Activated CD8-positive, alpha-beta memory T cell treated with anti-CD3 and anti-CD28 coated beads for 1 hour (primary cell): Measurements from ENCODE around the gene GRM4.
"Not testable (repeated sequence)": the region's sequence is repeated elsewhere in the genome, so short reads cannot be mapped to it uniquely, and the experiment has no call there.

Experiments
- DNase-seq, 2 donors: peaks; one replicate each; pipeline ENCODE4 v3.0.0-alpha.2; 2020; ENCODE audit warnings: low read depth in 1 of 2; ENCODE audit errors: extremely low read depth in 1 of 2

Gene GRM4

GRCh38 chr6:34146021-34146782 is at the start of gene GRM4:
GRM4 (minus strand) TSS chr6:34146087; CDS start chr6:34133496, 12,591 bp downstream.
- DNase-seq: no peak

DNA sequence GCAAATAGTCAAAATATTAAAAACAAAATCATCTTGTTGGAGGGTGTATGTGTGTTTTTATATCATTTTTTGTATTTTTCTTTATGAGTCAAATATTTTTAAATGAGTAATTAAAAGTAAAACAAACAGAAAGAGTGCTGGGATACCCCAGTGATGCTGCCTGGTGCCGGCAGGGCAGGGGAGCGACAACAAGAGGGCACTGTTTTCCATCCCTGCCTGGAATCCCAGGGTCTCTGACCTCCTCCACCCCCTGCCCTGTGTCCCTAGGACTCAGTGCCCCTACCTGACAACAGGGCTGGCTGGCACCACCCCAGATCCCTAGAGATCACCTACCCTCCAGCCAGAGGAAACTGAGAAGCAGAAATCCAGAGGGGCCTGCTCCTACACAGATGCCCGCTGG is 48.9 kb upstream of the GRM4 start:
- no peak for DNase-seq

DNA sequence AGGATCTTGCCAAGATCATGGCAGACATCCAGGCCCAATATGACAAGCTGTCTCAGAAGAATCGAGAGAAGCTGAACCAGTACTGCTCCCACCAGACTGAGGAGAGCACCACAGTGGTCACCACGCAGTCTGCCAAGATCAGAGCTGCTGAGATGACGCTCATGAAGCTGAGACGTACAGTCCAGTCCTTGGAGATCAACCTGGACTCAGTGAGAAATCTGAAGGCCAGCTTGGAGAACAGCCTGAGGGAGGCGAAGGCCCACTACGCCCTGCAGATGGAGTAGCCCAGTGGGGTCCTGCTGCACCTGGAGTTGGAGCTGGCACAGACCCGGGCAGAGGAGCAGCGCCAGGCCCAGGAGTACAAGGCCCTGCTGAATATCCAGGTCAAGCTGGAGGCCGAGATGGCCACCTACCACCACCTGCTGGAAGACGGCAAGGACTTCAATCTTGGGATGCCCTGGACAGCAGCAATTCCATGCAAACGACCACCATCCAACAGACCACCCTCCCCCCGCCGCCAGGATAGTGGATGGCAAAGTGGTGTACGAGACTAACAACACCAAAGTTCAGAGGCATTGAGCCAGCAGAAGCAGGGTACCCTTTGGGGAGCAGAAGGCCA is 44.7 kb upstream of the GRM4 start:
- DNase-seq: no peak

- DNase-seq: peak in 1 of 2 donors; percentile 22
Observed at GRCh38 chr6:34189806-34190503, 44.1 kb upstream of the GRM4 start.

GRCh38 chr6:34184726-34185125 is 38.8 kb upstream of the GRM4 start:
- not testable (repeated sequence) for DNase-seq

DNA sequence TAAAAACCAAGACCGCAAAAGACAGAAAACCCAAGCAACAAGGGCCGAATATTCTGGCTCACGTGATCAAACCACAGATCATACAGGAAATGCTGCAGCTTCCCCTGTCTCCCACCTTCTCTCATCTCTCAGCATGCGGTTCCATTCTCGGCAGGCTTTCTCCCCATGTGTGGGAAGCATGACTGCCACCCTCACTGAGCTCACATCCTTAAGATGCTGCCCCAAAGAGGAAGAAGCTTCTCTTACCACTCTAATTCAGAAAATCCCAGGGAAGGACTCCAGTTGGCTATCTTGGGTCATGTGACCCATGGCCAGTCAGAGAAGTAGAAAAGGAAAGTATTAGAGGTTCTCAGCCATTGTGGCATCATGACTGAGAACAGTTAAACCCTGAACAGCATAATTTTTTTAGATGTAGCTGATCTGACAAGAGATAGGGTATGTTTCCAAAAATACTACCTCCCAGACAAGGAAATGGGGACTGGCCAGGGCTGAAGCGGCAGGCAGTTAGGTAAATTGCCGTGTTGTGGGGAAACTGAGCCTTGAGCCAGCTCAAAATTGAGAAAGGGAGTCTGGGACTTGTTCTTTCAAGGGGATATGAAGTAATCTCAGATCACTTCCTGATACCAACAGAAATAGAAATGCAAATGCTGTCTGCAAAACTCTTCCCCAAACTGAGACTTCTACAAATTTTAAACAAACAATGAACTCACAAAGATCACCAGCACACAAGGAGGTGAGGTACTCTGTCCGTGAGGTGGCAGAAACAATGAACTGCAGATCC is 37.1 kb upstream of the GRM4 start:
- DNase-seq: peak; percentile 26 to 52

DNA sequence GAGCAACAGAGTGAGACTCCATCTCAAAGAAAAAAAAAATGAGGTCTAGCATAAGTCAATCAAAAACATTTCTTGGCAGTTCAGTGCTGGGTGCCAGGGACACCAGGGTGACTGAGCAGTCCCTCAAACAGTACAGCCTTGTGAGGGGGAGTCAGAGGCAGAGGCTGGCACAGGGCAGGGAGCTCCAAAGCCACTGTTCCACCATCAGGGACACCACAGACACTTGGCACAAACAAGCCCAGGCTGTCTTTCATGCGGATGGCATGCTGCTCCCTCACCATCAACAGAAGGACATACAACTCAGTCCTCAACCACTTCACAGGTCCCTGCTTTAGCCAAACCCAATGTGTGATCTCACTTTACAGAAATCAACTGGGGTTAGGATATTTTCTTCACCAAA is 36.0 kb upstream of the GRM4 start:
- no peak for DNase-seq

GRCh38 chr6:34179106-34179720 is 33.3 kb upstream of the GRM4 start:
- no peak for DNase-seq

DNA sequence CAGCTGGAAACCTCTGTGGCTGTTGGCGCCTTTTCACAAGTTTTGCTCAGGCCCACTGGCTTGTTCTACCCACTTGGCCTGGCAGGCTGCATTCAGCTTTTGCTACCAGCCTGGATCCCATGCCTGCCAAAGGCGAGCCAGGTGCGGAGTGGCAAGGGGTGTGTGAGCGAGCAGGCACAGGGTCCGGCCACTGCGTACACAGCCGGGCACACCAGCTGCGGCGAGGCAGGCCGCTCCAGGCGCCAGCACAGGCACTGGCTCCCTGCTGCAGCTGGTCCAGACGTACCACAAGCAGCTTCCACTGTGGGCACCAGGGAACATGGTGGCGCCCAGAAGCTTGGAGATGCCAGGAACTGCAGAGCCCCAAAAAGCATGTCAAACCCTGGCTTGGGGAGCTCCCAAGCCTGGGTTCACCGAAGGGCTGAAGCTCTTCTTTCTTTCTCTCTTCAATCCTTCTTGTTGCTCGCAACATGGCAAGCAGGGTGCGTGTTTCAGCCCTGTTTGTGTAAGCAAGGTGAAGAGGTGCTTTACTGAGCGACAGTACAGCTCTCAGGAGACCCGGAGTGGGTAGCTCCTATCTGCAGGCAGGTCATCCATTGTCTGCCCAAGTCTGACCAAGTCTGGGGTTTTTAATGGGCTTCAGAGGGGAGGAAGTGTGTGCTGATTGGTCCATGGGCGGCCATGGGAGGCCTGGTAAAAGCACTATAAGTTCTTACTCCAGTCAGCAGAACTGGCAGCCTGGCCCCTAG is 32.6 kb upstream of the GRM4 start:
- no peak for DNase-seq

DNA sequence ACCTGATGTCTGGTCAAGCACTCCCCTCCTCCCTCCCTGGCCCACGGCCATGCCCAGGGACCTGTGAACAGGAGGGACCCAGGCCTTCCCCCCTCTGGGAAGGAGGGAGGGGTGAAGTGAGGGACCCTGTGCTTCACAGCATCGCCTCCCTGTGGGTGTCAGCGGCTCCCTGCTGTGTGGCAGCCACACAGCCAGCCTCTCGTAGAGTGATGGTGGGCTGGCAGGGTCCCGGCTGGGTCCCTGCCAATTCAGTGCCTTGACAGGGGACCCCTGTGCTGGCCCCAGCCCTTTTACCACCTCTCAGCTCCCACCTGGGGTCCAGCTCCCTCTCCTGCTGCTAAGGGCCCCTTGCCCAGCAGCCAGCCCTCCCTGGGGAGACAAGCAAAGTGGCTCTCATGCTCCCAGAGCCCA is 31.3 kb upstream of the GRM4 start:
- no peak for DNase-seq

DNA sequence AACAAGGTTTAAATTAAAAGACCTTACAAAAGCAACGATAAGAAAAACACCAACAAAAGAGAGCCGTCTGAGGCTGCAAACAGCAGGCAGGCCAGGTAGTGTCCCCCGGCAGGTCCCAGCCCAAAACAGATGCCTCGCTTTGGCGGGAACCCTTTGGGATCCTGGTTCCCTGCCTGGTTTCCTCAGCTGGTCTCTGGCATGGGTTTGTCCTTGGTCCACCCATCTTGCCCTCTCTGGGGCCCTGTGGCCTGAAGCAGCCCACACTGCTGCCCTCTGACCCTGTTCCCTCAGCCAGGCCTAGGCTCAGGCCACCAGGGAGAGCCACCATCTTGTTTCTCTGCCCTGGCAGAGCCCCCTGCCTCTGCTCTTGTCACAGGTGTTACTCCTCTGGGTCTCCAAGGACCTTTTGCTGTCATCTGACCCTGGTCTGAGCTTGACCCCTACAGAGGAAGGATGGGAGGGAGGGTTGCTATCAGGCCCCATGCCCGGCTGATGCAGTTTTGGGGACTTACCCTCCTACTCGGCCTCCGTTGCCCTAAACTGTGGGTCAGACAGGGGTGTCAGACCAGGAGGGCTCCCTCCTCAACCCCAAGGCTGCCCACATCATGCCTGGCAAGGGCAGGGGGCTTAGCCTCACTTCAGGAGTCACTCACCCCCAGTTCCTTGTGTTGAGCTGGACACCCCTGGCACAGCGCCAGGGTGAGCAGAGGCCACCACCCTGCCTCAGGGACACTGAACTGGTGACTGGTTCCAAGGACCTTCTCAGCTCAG is 30.6 kb upstream of the GRM4 start:
- no peak for DNase-seq

- no peak for DNase-seq
Observed at GRCh38 chr6:34174846-34175399, 29.0 kb upstream of the GRM4 start.

DNA sequence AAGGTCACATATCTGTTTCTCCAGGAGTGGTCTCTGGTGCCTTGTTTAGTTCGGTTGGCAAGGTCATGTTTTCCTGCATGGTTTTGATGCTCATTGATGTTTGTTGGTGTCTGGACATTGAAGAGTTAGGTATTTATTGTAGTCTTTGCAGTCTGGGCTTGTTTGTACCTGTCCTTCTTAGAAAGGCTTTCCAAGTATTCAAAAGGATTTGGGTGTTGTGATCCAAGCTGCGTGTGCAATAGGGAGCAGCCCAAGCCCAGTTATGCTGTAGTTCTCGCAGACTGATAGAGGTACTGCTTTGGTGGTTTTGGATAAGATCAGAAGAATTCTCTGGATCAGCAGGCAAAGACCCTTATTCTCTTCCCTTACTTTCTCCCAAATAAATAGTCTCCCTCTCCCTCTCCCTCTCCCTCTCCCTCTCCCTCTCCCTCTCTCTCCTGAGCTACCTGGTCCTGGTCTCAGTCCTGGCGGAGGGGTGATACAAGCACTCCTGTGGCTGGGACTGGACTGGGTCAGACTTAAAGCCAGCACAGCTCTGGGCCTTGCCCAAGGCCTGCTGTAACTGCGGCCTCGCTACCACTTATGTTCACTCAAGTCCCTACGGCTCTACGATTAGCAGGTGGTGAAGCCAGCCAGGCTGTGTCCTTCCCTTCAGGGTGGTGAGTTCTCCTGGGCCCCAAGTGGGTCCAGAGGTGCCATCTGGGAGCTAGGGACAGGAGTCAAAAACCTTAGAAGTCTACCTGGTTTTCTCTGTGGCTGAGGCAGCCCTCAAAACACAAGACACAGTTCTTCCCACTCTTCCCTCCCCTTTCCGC is 27.3 kb upstream of the GRM4 start:
- no peak for DNase-seq

DNA sequence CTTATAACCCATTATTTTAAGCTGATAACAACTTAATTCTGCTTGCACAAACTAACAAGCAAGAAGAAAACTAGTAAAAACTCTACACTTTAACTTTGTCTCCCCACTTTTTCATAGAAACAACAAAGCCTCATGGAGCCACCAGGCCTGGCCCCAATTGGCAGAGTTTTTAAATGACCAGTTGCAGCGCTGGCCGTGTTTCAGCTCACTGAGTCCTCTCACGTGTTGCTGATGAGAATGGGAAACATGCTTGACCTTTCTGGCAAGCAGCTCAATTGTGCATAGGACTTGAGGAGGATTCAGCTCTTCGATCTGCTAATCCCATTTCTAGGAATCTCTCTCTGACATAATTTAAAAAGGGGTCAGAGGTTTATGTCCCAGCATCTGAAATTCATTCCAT is 24.5 kb upstream of the GRM4 start:
- DNase-seq: no peak

DNA sequence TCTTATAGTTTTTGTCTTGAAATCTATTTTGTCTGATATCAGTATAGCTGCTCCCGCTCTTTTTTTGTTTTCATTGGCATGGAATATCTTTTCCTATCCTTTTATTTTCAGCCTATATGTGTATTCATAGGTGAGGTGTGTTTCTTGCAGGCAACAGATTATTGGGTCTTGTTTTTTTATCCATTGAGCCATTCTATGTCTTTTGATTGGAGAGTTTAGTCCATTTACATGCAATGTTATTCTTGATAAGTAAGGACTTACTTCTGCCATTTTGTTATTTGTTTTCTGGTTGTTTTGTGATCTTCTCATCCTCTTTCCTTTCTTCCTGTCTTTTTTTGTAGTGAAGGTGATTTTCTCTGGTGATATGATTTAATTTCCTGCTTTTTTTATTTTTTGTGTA is 24.0 kb upstream of the GRM4 start:
- DNase-seq: no peak

DNA sequence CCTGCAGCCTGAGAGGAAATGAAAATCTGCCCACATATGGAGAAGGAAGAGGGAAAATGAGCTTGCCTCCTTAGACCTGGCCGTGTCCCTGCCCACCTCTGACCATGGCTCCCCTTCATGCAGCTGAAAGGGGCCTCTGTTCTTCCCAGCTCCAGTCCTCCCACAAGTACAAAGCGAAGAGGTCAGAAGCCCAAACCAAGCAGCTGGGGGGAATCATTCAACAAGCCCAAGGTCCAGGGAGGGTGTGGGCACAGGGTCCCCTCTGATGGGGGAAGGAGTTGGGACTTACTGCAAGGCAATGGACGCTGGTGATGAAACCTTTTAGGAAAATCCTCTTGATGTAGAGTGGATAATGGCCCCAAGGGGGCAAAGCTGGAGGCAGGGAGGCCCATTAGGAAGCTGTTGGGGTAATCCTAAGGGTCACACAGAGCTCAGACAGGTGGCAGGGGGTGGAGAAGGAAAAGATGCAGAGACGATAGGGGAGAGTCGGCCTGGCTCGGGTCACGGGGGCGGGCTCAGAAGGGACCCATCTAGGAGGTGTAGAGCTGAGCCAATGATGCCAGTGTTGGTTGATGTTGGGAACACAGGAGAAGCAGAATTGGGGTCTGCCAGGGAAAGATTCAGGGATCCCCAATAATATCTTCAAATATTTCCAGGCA is 16.1 kb upstream of the GRM4 start:
- DNase-seq: no peak

DNA sequence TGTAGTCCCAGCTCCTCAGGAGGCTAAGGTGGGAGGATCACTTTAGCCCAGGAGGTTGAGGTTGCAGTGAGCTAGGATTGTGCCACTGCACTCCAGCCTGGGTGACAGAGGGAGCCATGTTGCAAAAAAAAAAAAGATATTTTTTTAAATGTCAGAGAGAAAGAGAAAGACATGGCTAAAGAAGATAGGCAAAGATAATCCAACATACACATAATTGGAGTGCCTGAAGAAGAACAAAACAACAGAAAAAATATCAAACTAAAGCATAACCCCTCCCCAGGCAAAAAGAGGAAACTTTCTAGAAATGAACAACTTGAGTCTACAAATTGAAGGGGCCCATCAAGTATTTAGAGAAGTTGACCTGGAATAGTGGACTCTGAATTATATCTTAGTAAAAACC is 14.0 kb upstream of the GRM4 start:
- no peak for DNase-seq

DNA sequence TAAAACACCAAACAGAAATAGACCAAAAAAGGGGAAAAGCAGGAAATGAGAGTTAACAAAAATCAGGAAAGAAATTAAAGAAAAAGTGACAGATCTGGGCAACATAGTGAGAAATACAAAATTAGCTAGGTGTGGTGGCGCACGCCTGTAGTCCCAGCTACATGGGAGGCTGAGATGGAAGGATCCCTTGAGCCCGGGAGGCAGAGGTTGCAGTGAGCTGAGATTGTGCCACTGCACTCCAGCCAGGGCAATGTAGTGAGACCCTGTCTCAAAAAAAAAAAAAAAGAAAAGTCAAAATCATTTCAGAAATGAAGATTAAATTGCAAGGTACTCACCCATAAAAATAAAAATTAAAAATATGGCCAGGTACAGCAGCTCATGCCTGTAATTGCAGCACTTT is 13.0 kb upstream of the GRM4 start:
- DNase-seq: no peak
